ENCODE measurements around the gene THSD4.
A peak's percentile ranks its signal among the peaks of the same experiment; 100 is the strongest.

Gene THSD4

GRCh38 chr15:71792521-71792920, 677.2 kb downstream of the THSD4 start:
- Histone ChIP-seq H3K4me3 (ENCODE audit: low read length) (no peak overlapping the region), H3K9me3 (replicated peaks; ENCODE audit: low read length) (no peaks in the 10 kb centered on the region), H3K4me1 (ENCODE audit: control insufficient read depth, insufficient read depth, low read length) (peaks cover 23% of the 10 kb centered on the region), H3K9ac (ENCODE audit: low read depth, low read length) (peak overlapping the region; percentile 17), H3K4me2 (ENCODE audit: low read length) (no peak overlapping the region), H3K36me3 (ENCODE audit: insufficient read depth, low read length) (no peaks in the 10 kb centered on the region), H3K27me3 (ENCODE audit: control insufficient read depth, insufficient read depth, low read length) (no peaks in the 10 kb centered on the region)

GRCh38 chr15:71798641-71799040, 683.4 kb downstream of the THSD4 start:
- Histone ChIP-seq H3K9me3 (replicated peaks; ENCODE audit: low read length) (no peaks in the 10 kb centered on the region), H3K4me2 (ENCODE audit: low read length) (no peak overlapping the region), H3K27me3 (ENCODE audit: control insufficient read depth, insufficient read depth, low read length) (no peaks in the 10 kb centered on the region), H3K4me1 (ENCODE audit: control insufficient read depth, insufficient read depth, low read length) (peaks cover 3% of the 10 kb centered on the region), H3K4me3 (ENCODE audit: low read length) (no peak overlapping the region), H3K9ac (ENCODE audit: low read depth, low read length) (no peak overlapping the region), H3K36me3 (ENCODE audit: insufficient read depth, low read length) (no peaks in the 10 kb centered on the region)

- Histone ChIP-seq H3K9me3 (replicated peaks; ENCODE audit: low read length) (no peaks in the 10 kb centered on the region), H3K27me3 (ENCODE audit: control insufficient read depth, insufficient read depth, low read length) (no peaks in the 10 kb centered on the region), H3K9ac (ENCODE audit: low read depth, low read length) (no peak overlapping the region), H3K4me2 (ENCODE audit: low read length) (no peak overlapping the region), H3K36me3 (ENCODE audit: insufficient read depth, low read length) (no peaks in the 10 kb centered on the region), H3K4me1 (ENCODE audit: control insufficient read depth, insufficient read depth, low read length) (peaks cover 3% of the 10 kb centered on the region), H3K4me3 (ENCODE audit: low read length) (no peak overlapping the region)
These were observed 684.9 kb downstream of the THSD4 start for GRCh38 chr15:71800190-71800589.

- Histone ChIP-seq H3K36me3 (ENCODE audit: insufficient read depth, low read length) (no peaks in the 10 kb centered on the region), H3K27me3 (ENCODE audit: control insufficient read depth, insufficient read depth, low read length) (no peaks in the 10 kb centered on the region), H3K4me3 (ENCODE audit: low read length) (no peak overlapping the region), H3K9ac (ENCODE audit: low read depth, low read length) (no peak overlapping the region), H3K9me3 (replicated peaks; ENCODE audit: low read length) (no peaks in the 10 kb centered on the region), H3K4me1 (ENCODE audit: control insufficient read depth, insufficient read depth, low read length) (peaks cover 4% of the 10 kb centered on the region), H3K4me2 (ENCODE audit: low read length) (peak overlapping the region; percentile 29)
These were observed 685.8 kb downstream of the THSD4 start for GRCh38 chr15:71800835-71801745.

GRCh38 chr15:71801935-71802655, 686.8 kb downstream of the THSD4 start:
- Histone ChIP-seq H3K9ac (ENCODE audit: low read depth, low read length) (no peak overlapping the region), H3K27me3 (ENCODE audit: control insufficient read depth, insufficient read depth, low read length) (no peaks in the 10 kb centered on the region), H3K4me2 (ENCODE audit: low read length) (no peak overlapping the region), H3K4me3 (ENCODE audit: low read length) (no peak overlapping the region), H3K36me3 (ENCODE audit: insufficient read depth, low read length) (no peaks in the 10 kb centered on the region), H3K4me1 (ENCODE audit: control insufficient read depth, insufficient read depth, low read length) (peaks cover 14% of the 10 kb centered on the region), H3K9me3 (replicated peaks; ENCODE audit: low read length) (no peaks in the 10 kb centered on the region)

- H3K9me3 ChIP-seq (replicated peaks; ENCODE audit: low read length) = no peaks in the 10 kb centered on the region
- no peak overlapping the region for H3K9ac ChIP-seq (ENCODE audit: low read depth, low read length)
- H3K4me1 ChIP-seq (ENCODE audit: control insufficient read depth, insufficient read depth, low read length) = peaks cover 21% of the 10 kb centered on the region
- H3K4me3 ChIP-seq (ENCODE audit: low read length) = no peak overlapping the region
- no peaks in the 10 kb centered on the region for H3K36me3 ChIP-seq (ENCODE audit: insufficient read depth, low read length)
- no peaks in the 10 kb centered on the region for H3K27me3 ChIP-seq (ENCODE audit: control insufficient read depth, insufficient read depth, low read length)
- no peak overlapping the region for H3K4me2 ChIP-seq (ENCODE audit: low read length)
These were observed 687.5 kb downstream of the THSD4 start for GRCh38 chr15:71802770-71803169.

- H3K4me3 ChIP-seq (ENCODE audit: low read length) = no peak overlapping the region
- H3K36me3 ChIP-seq (ENCODE audit: insufficient read depth, low read length) = no peaks in the 10 kb centered on the region
- peaks cover 26% of the 10 kb centered on the region for H3K4me1 ChIP-seq (ENCODE audit: control insufficient read depth, insufficient read depth, low read length)
- no peaks in the 10 kb centered on the region for H3K27me3 ChIP-seq (ENCODE audit: control insufficient read depth, insufficient read depth, low read length)
- H3K9ac ChIP-seq (ENCODE audit: low read depth, low read length) = no peak overlapping the region
- H3K4me2 ChIP-seq (ENCODE audit: low read length) = no peak overlapping the region
- no peaks in the 10 kb centered on the region for H3K9me3 ChIP-seq (replicated peaks; ENCODE audit: low read length)
These were observed 689.0 kb downstream of the THSD4 start for GRCh38 chr15:71804226-71804625.

- H3K27me3 ChIP-seq (ENCODE audit: control insufficient read depth, insufficient read depth, low read length) = no peaks in the 10 kb centered on the region
- H3K4me3 ChIP-seq (ENCODE audit: low read length) = no peak overlapping the region
- peaks cover 26% of the 10 kb centered on the region for H3K4me1 ChIP-seq (ENCODE audit: control insufficient read depth, insufficient read depth, low read length)
- no peaks in the 10 kb centered on the region for H3K9me3 ChIP-seq (replicated peaks; ENCODE audit: low read length)
- H3K9ac ChIP-seq (ENCODE audit: low read depth, low read length) = no peak overlapping the region
- no peak overlapping the region for H3K4me2 ChIP-seq (ENCODE audit: low read length)
- H3K36me3 ChIP-seq (ENCODE audit: insufficient read depth, low read length) = no peaks in the 10 kb centered on the region
These were observed 689.6 kb downstream of the THSD4 start for GRCh38 chr15:71804695-71805470.

- H3K9ac ChIP-seq (ENCODE audit: low read depth, low read length) = no peak overlapping the region
- no peaks in the 10 kb centered on the region for H3K36me3 ChIP-seq (ENCODE audit: insufficient read depth, low read length)
- H3K4me2 ChIP-seq (ENCODE audit: low read length) = no peak overlapping the region
- no peaks in the 10 kb centered on the region for H3K27me3 ChIP-seq (ENCODE audit: control insufficient read depth, insufficient read depth, low read length)
- H3K9me3 ChIP-seq (replicated peaks; ENCODE audit: low read length) = no peaks in the 10 kb centered on the region
- no peak overlapping the region for H3K4me3 ChIP-seq (ENCODE audit: low read length)
- H3K4me1 ChIP-seq (ENCODE audit: control insufficient read depth, insufficient read depth, low read length) = peaks cover 23% of the 10 kb centered on the region
These were observed 691.2 kb downstream of the THSD4 start for GRCh38 chr15:71806452-71806931.

- Histone ChIP-seq H3K4me3 (ENCODE audit: low read length) (no peak overlapping the region), H3K9me3 (replicated peaks; ENCODE audit: low read length) (no peaks in the 10 kb centered on the region), H3K9ac (ENCODE audit: low read depth, low read length) (no peak overlapping the region), H3K36me3 (ENCODE audit: insufficient read depth, low read length) (no peaks in the 10 kb centered on the region), H3K27me3 (ENCODE audit: control insufficient read depth, insufficient read depth, low read length) (no peaks in the 10 kb centered on the region), H3K4me2 (ENCODE audit: low read length) (no peak overlapping the region), H3K4me1 (ENCODE audit: control insufficient read depth, insufficient read depth, low read length) (peaks cover 23% of the 10 kb centered on the region)
These were observed 691.9 kb downstream of the THSD4 start for GRCh38 chr15:71807125-71807629.

- Histone ChIP-seq H3K9ac (ENCODE audit: low read depth, low read length) (no peak overlapping the region), H3K9me3 (replicated peaks; ENCODE audit: low read length) (no peaks in the 10 kb centered on the region), H3K4me2 (ENCODE audit: low read length) (no peak overlapping the region), H3K36me3 (ENCODE audit: insufficient read depth, low read length) (no peaks in the 10 kb centered on the region), H3K4me1 (ENCODE audit: control insufficient read depth, insufficient read depth, low read length) (peaks cover 23% of the 10 kb centered on the region), H3K4me3 (ENCODE audit: low read length) (no peak overlapping the region), H3K27me3 (ENCODE audit: control insufficient read depth, insufficient read depth, low read length) (no peaks in the 10 kb centered on the region)
These were observed 692.4 kb downstream of the THSD4 start for GRCh38 chr15:71807691-71808091.

Measured in skeletal muscle satellite cell (primary cell).